LNCaP clone FGC (cell line): ENCODE data around the gene PSMG1.

ENCODE experiments used
- DNase-seq: peaks from one replicate; pipeline ENCODE4 v3.0.0-alpha.2; 2011; ENCODE audit warnings: low read depth
- H3K4me3 ChIP-seq: 2 replicates; pipeline ENCODE4 v1.5.1; 2011; ENCODE audit warnings: mild to moderate bottlenecking, low read depth, low read length, control low read depth
- CTCF ChIP-seq: IDR thresholded peaks from 2 replicates; pipeline ENCODE4 v1.5.1; 2012; ENCODE audit warnings: mild to moderate bottlenecking; ENCODE audit not compliant: control insufficient read depth, insufficient read depth; ENCODE audit errors: extremely low read depth

PSMG1 gene

GRCh38 chr21:39175665-39176064, 7.6 kb downstream of the PSMG1 start:
- no peak for DNase-seq
- H3K4me3 ChIP-seq = no peak overlapping the region
- TF ChIP-seq CTCF = no peak

- no peak for DNase-seq
- peak; percentile 44 for TF ChIP-seq CTCF
- no peak overlapping the region for H3K4me3 ChIP-seq
These were observed 8.1 kb downstream of the PSMG1 start for GRCh38 chr21:39175154-39175553.

GRCh38 chr21:39173716-39174680, 9.3 kb downstream of the PSMG1 start:
- H3K4me3 ChIP-seq = no peak overlapping the region
- TF ChIP-seq CTCF = no peak
- no peak for DNase-seq

- H3K4me3 ChIP-seq = no peak overlapping the region
- TF ChIP-seq CTCF = no peak
- no peak for DNase-seq
These were observed 13.3 kb downstream of the PSMG1 start for GRCh38 chr21:39169906-39170305.

GRCh38 chr21:39168800-39169199, 14.5 kb downstream of the PSMG1 start:
- no peak for DNase-seq
- no peak overlapping the region for H3K4me3 ChIP-seq
- TF ChIP-seq CTCF = no peak

GRCh38 chr21:39164523-39164922, 18.7 kb downstream of the PSMG1 start:
- DNase-seq = no peak
- no peak overlapping the region for H3K4me3 ChIP-seq
- no peak for TF ChIP-seq CTCF
